H1 (cell line): ENCODE data around the gene RAB26. TPM values are rescaled to one million over a fixed set of nuclear protein-coding genes. Genes with fewer than 3 reads are reported as not detected.

Experiments
- CTCF ChIA-PET: fragments of 300-600 bp; sonication (Branson Sonifier 250); formaldehyde crosslinking; loops from one replicate; lab custom pipeline; 2021; ENCODE audit not compliant: partially characterized antibody; lab: Charles Lee
- POLR2A ChIA-PET: fragments of 300-600 bp; sonication (Branson Sonifier 250); formaldehyde crosslinking; loops from one replicate; lab custom pipeline; 2021; ENCODE audit warnings: inconsistent platforms; ENCODE audit not compliant: partially characterized antibody; lab: Charles Lee
- DNase-seq, 2 experiments: peaks; one replicate each; pipeline versions ENCODE4 v3.0.0 to v3.0.0-alpha.2; 2010 to 2022; ENCODE audit warnings: low spot score in 2 of 2, low read depth in 1 of 2, mixed read lengths in 1 of 2
- FAIRE-seq: peaks from 2 replicates; lab custom pipeline; 2011; peaks lifted over from hg19 to GRCh38; lab: Jason Lieb, UNC
- H2AFZ ChIP-seq: 2 replicates; pipeline ENCODE4 v1.8.1; 2012; ENCODE audit warnings: low read length, inconsistent platforms
- H2AK5ac ChIP-seq: 2 replicates; pipeline ENCODE4 v1.6.1; 2013; ENCODE audit warnings: low read depth, low read length
- H2BK120ac ChIP-seq: replicated peaks from 2 replicates; pipeline ENCODE3; 2013; ENCODE audit warnings: low read depth, low read length, inconsistent platforms
- H2BK12ac ChIP-seq: 2 replicates; pipeline ENCODE4 v1.6.1; 2013; ENCODE audit warnings: low read depth, low read length
- H2BK15ac ChIP-seq: 2 replicates; pipeline ENCODE4 v1.6.1; 2013; ENCODE audit warnings: low read length
- H2BK20ac ChIP-seq: 2 replicates; pipeline ENCODE4 v1.6.1; 2013; ENCODE audit warnings: low read length
- H2BK5ac ChIP-seq: 2 replicates; pipeline ENCODE4 v1.6.1; 2013; ENCODE audit warnings: low read depth, low read length
- H3K14ac ChIP-seq: 2 replicates; pipeline ENCODE4 v1.6.1; 2013; ENCODE audit warnings: inconsistent platforms; ENCODE audit not compliant: insufficient read length
- H3K18ac ChIP-seq: 2 replicates; pipeline ENCODE4 v1.6.1; 2013; ENCODE audit warnings: low read length; ENCODE audit errors: extremely low read depth
- H3K23ac ChIP-seq: 2 replicates; pipeline ENCODE4 v1.6.1; 2013; ENCODE audit warnings: inconsistent platforms; ENCODE audit not compliant: insufficient read length
- H3K23me2 ChIP-seq: 2 replicates; pipeline ENCODE4 v1.6.1; 2013; ENCODE audit warnings: low read depth, low read length
- H3K27ac ChIP-seq: 2 replicates; pipeline ENCODE4 v1.6.1; 2011; ENCODE audit warnings: low read depth, low read length, inconsistent platforms
- H3K27me3 ChIP-seq, 4 experiments: replicated peaks in 1 of 4; 1 replicate in 1 of 4; 2 replicates in 3 of 4; pipeline versions ENCODE4 v1.6.1 to v1.8.1; 2011 to 2013; ENCODE audit warnings: low read length in 3 of 4, mild to moderate bottlenecking in 3 of 4, inconsistent platforms in 2 of 4, mixed read lengths in 2 of 4, moderate library complexity in 1 of 4; ENCODE audit not compliant: control insufficient read depth in 3 of 4, insufficient read depth in 3 of 4; ENCODE audit errors: extremely low read depth in 1 of 4
- H3K36me3 ChIP-seq, 4 experiments: 2 replicates each; pipeline versions ENCODE4 v1.6.1 to v1.8.1; 2011 to 2013; ENCODE audit warnings: mild to moderate bottlenecking in 4 of 4, low read length in 3 of 4, moderate library complexity in 2 of 4, control low read depth in 1 of 4, inconsistent platforms in 1 of 4; ENCODE audit not compliant: insufficient read depth in 4 of 4, control insufficient read depth in 2 of 4
- H3K4ac ChIP-seq: replicated peaks from 2 replicates; pipeline ENCODE3; 2013; ENCODE audit warnings: low read length, low read depth, mixed read lengths, inconsistent platforms; ENCODE audit not compliant: insufficient read length
- H3K4me1 ChIP-seq, 4 experiments: replicated peaks in 1 of 4; 1 replicate in 1 of 4; 2 replicates in 3 of 4; pipeline versions ENCODE4 v1.6.1 to v1.8.1; 2011 to 2013; ENCODE audit warnings: low read length in 3 of 4, inconsistent platforms in 2 of 4, mixed read lengths in 1 of 4; ENCODE audit not compliant: insufficient read depth in 4 of 4, control insufficient read depth in 3 of 4
- H3K4me2 ChIP-seq, 2 experiments: 2 replicates each; pipeline versions ENCODE4 v1.6.1 to v1.8.1; 2011 to 2013; ENCODE audit warnings: low read depth in 2 of 2, low read length in 2 of 2, control low read depth in 1 of 2, inconsistent platforms in 1 of 2, mild to moderate bottlenecking in 1 of 2; ENCODE audit not compliant: insufficient read depth in 1 of 2
- H3K4me3 ChIP-seq, 4 experiments: fragments of 200-600, 300-600 bp in 1 of 4; sonication (generic), shearing (Covaris generic), sonication (Bioruptor Twin) in 1 of 4; 2 replicates each; pipeline versions ENCODE4 v1.5.1 to v1.8.1; 2011 to 2016; ENCODE audit warnings: low read length in 4 of 4, low read depth in 3 of 4, control low read depth in 2 of 4, inconsistent platforms in 2 of 4, mild to moderate bottlenecking in 2 of 4, mixed read lengths in 1 of 4, moderate library complexity in 1 of 4; ENCODE audit not compliant: insufficient read depth in 2 of 4; ENCODE audit errors: extremely low read depth in 1 of 4
- H3K56ac ChIP-seq: replicated peaks from 2 replicates; pipeline ENCODE3; 2013; ENCODE audit warnings: low read depth, mild to moderate bottlenecking, mixed read lengths, low read length, inconsistent platforms; ENCODE audit not compliant: insufficient read length
- H3K79me1 ChIP-seq: 2 replicates; pipeline ENCODE4 v1.6.1; 2013; ENCODE audit warnings: low read depth, low read length, control low read depth
- H3K79me2 ChIP-seq, 2 experiments: 2 replicates each; pipeline versions ENCODE4 v1.6.1 to v1.8.1; 2012 to 2013; ENCODE audit warnings: low read length in 2 of 2, mild to moderate bottlenecking in 2 of 2, inconsistent platforms in 1 of 2; ENCODE audit not compliant: insufficient read depth in 2 of 2, control insufficient read depth in 1 of 2
- H3K9ac ChIP-seq, 4 experiments: replicated peaks in 1 of 4; 1 replicate in 1 of 4; 2 replicates in 3 of 4; pipeline versions ENCODE4 v1.6.1 to v1.8.1; 2011 to 2013; ENCODE audit warnings: low read depth in 3 of 4, low read length in 3 of 4, control low read depth in 2 of 4, mild to moderate bottlenecking in 2 of 4, moderate library complexity in 2 of 4, inconsistent platforms in 1 of 4; ENCODE audit errors: extremely low read depth in 1 of 4
- H3K9me3 ChIP-seq, 2 experiments: 2 replicates each; pipeline versions ENCODE4 v1.6.1 to v1.8.1; 2012 to 2013; ENCODE audit warnings: mild to moderate bottlenecking in 2 of 2, moderate library complexity in 2 of 2, control low read depth in 1 of 2, inconsistent platforms in 1 of 2, low read depth in 1 of 2, low read length in 1 of 2, mixed read lengths in 1 of 2; ENCODE audit not compliant: insufficient read depth in 2 of 2
- H4K20me1 ChIP-seq, 2 experiments: replicated peaks in 1 of 2; 2 replicates each; pipeline versions ENCODE3 to v1.8.1; 2011 to 2013; ENCODE audit warnings: inconsistent platforms in 2 of 2, low read length in 2 of 2, mild to moderate bottlenecking in 1 of 2; ENCODE audit not compliant: insufficient read depth in 2 of 2, control insufficient read depth in 1 of 2
- H4K5ac ChIP-seq: 2 replicates; pipeline ENCODE4 v1.6.1; 2013; ENCODE audit warnings: low read length, low read depth, mixed read lengths, inconsistent platforms; ENCODE audit not compliant: insufficient read length
- H4K8ac ChIP-seq: 2 replicates; pipeline ENCODE4 v1.8.0; 2013; ENCODE audit warnings: mild to moderate bottlenecking, moderate library complexity, low read length, inconsistent platforms; ENCODE audit not compliant: insufficient read depth; ENCODE audit errors: extremely low read depth
- H4K91ac ChIP-seq: replicated peaks from 2 replicates; pipeline ENCODE3; 2013; ENCODE audit warnings: low read length, mixed read lengths, inconsistent platforms; ENCODE audit not compliant: insufficient read length
- CBX8 ChIP-seq: fragments of 300-800, 300-1000 bp; sonication (generic); IDR thresholded peaks from 2 replicates; pipeline ENCODE4 v1.7.1; 2016; ENCODE audit warnings: low read depth, low read length, borderline replicate concordance
- MAFK ChIP-seq: IDR thresholded peaks from 2 replicates; pipeline ENCODE4 v1.6.1; 2012; ENCODE audit warnings: low read depth, mild to moderate bottlenecking, improper control_type of control experiment, low read length
- RNF2 ChIP-seq: fragments of 200-900, 300-1000 bp; sonication (generic); IDR thresholded peaks from 2 replicates; pipeline ENCODE4 v1.7.1; 2016; ENCODE audit warnings: borderline replicate concordance, low read depth, mild to moderate bottlenecking, antibody characterized with exemption, low read length; ENCODE audit not compliant: poor library complexity, severe bottlenecking; ENCODE audit errors: missing control alignments
- SUZ12 ChIP-seq: fragments of 200-600 bp; sonication (generic); IDR thresholded peaks from 2 replicates; pipeline ENCODE4 v1.6.1; 2012; ENCODE audit warnings: mild to moderate bottlenecking, inconsistent platforms, low read length, moderate library complexity, mixed read lengths
- WGBS, 2 experiments: shearing (Covaris generic) in 1 of 2; methylation state at CpG; one replicate each; pipeline versions ENCODE4 v1.1.6 to v1.1.7; 2013 to 2015; ENCODE audit warnings: low lambda C conversion rate in 2 of 2, mixed read lengths in 2 of 2, inconsistent platforms in 1 of 2, low coverage in 1 of 2, missing lambda C conversion rate in 1 of 2; ENCODE audit not compliant: insufficient replicate concordance in 2 of 2, insufficient coverage in 1 of 2, insufficient read length in 1 of 2; ENCODE audit errors: extremely low coverage in 1 of 2, missing lambda C conversion rate in 1 of 2; 5-methylcytosine and 5-hydroxymethylcytosine counted together
- polyA plus RNA-seq, 7 experiments: library from polyadenylated mRNA; depleted of rRNA in 3 of 7; stranded (reverse) in 5 of 7; unstranded in 2 of 7; fragments of >200 nt in 5 of 7; fragments of 200-250 nt in 2 of 7; gene quantifications; 1 replicate in 5 of 7; 2 replicates in 1 of 7; 4 replicates in 1 of 7; pipeline versions ENCODE4 v1.2.1 to v1.2.3, GENCODE V29; 2011 to 2013; ENCODE audit warnings: missing spikeins in 2 of 7, mixed read lengths in 2 of 7
- total RNA-seq: library from RNA; stranded (reverse); fragmentation: NEBNext Ultra II Directional; extraction: Animal tissue kit (Norgen Biotek cat#: 25700); gene quantifications from 2 replicates; pipeline ENCODE4 v1.2.1, GENCODE V29; 2021

The RAB26 gene
- total and polyA plus RNA-seq, 2 of the 8 experiments (the other 6 are each of a cell fraction or from before 2014, with no cell fraction given) = 4.3 to 5.4 TPM

DNA sequence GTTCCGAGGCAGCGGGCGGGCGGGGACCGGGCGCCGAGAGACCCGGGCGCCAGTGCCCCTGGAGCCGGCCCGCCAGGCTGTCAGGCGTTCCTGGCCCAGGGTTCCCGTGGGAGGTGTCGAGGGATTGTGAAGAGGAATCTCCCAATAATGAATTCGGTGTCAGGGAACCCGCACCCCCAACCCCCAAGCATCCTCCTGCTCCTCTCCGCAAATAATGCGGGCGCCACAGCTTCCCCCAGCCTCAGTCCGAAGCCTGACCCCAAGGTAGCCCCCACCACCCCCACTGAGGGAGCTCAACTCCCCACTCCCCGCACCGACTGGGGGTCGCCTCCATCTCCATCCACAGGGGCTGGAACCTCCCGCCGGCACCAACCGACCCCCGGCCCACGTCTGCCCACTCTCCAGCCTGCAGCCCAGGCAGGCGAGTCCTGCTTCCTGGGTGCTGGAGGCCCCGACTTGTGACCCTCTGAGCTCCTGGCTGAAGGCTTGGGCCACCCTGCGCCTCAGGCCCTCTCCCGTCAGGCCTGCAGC, 48.6 kb downstream of the RAB26 start:
- H3K27me3 ChIP-seq = peaks cover 4 to 34% (median 24%) of the 10 kb centered on the region in 4 experiments
- peak overlapping the region; percentile 52 to 67 for H3K4me2 ChIP-seq
- TF ChIP-seq MAFK (no peak), CBX8 (no peak), SUZ12 (peak; percentile 31), RNF2 (no peak)
- TF ChIP-seq, all 59 proteins: peak for 1

More for the DNA sequence above, 48.6 kb downstream of the RAB26 start:
- Histone ChIP-seq H3K14ac (no peak overlapping the region), H3K27ac (no peak overlapping the region), H3K9me3 (no peaks in the 10 kb centered on the region), H2BK20ac (no peak overlapping the region), H3K23ac (no peak overlapping the region), H4K8ac (peak overlapping the region; percentile 89), H2BK12ac (no peak overlapping the region), H4K5ac (no peak overlapping the region), H3K23me2 (peaks cover 8% of the 10 kb centered on the region; the same call in 1 of the 2 replicates), H3K18ac (no peak overlapping the region), H3K56ac (no peak overlapping the region), H2BK15ac (peak overlapping the region; percentile 72), H3K79me2 (no peaks in the 10 kb centered on the region), H3K4ac (peak overlapping the region; percentile 69), H4K20me1 (peaks cover 4 to 14% of the 10 kb centered on the region in 2 experiments), H4K91ac (no peak overlapping the region), H3K4me1 (peaks cover 0 to 10% (median 3%) of the 10 kb centered on the region in 4 experiments; a peak in 4 of 7 replicates), H3K4me3 (peak overlapping the region in 2 of 4 experiments; percentile 48 to 63; a peak in 4 of 8 replicates), H3K79me1 (no peaks in the 10 kb centered on the region), H3K36me3 (no peaks in the 10 kb centered on the region), H2AK5ac (peak overlapping the region; percentile 24; the same call in 1 of the 2 replicates), H2BK120ac (no peak overlapping the region), H3K9ac (no peak overlapping the region), H2BK5ac (no peak overlapping the region), H2AFZ (no peak overlapping the region)
- WGBS, 2 experiments = 59% methylated on average over 10 of the region's 32 CpGs; no CpG with 5 or more reads in 1 of the 2 experiments
- ChIA-PET POLR2A (interaction anchor here (0.5 to 6.9 kb wide), 12 partner anchors 9 to 309 kb away, joined by 3 to 63 read pairs (median 4); partner anchors contain the start of genes BRICD5, DNASE1L2, ECI1 and MLST8), CTCF (interaction anchor here (0.6 to 1.8 kb wide), 2 partner anchors 39 to 467 kb away, joined by 3 to 6 read pairs; partner anchors contain the start of gene DNASE1L2)
- FAIRE-seq (no peak), DNase-seq (no peak)
